DND-41 (cell line): ENCODE measurements around the gene PCA3.

Experiments
- ATAC-seq: fragments of 200-7000 bp; cut with Tn5 transposase; 3 replicates; pipeline ENCODE4 v1.9.1; 2021; ENCODE audit warnings: low read depth; ENCODE audit not compliant: insufficient read depth
- DNase-seq: peaks from one replicate; pipeline ENCODE4 v3.0.0-alpha.2; 2020
- H2AFZ ChIP-seq: 2 replicates; pipeline ENCODE4 v1.6.0; 2012; ENCODE audit warnings: low read depth, low read length
- H3K27ac ChIP-seq: 2 replicates; pipeline ENCODE4 v1.5.1; 2012; ENCODE audit warnings: low read length, inconsistent platforms
- H3K27me3 ChIP-seq: fragments of 200-600 bp; sonication (generic); 2 replicates; pipeline ENCODE4 v1.6.0; 2012; ENCODE audit warnings: low read length, mild to moderate bottlenecking, inconsistent platforms; ENCODE audit not compliant: insufficient read depth, poor library complexity
- H3K36me3 ChIP-seq: 2 replicates; pipeline ENCODE4 v1.5.1; 2012; ENCODE audit warnings: low read length, inconsistent platforms; ENCODE audit not compliant: insufficient read depth
- H3K4me1 ChIP-seq: 2 replicates; pipeline ENCODE4 v1.5.1; 2012; ENCODE audit warnings: mild to moderate bottlenecking, low read length; ENCODE audit not compliant: insufficient read depth
- H3K4me2 ChIP-seq: 2 replicates; pipeline ENCODE4 v1.6.0; 2012; ENCODE audit warnings: mild to moderate bottlenecking, moderate library complexity, low read length, inconsistent platforms; ENCODE audit not compliant: insufficient read depth
- H3K4me3 ChIP-seq, 2 experiments: fragments of 200-600 bp in 1 of 2; shearing (Covaris generic) in 1 of 2; 2 replicates each; pipeline ENCODE4 v1.5.1; 2012 to 2016; ENCODE audit warnings: inconsistent platforms in 2 of 2, low read length in 2 of 2, mild to moderate bottlenecking in 2 of 2, low read depth in 1 of 2, moderate library complexity in 1 of 2
- H3K79me2 ChIP-seq: 2 replicates; pipeline ENCODE4 v1.6.0; 2012; ENCODE audit warnings: low read length, inconsistent platforms; ENCODE audit not compliant: insufficient read depth
- H3K9ac ChIP-seq: 2 replicates; pipeline ENCODE4 v1.6.0; 2012; ENCODE audit warnings: low read depth, mild to moderate bottlenecking, inconsistent platforms, low read length, moderate library complexity
- H3K9me3 ChIP-seq: 2 replicates; pipeline ENCODE4 v1.5.1; 2012; ENCODE audit warnings: low read length, moderate library complexity, mild to moderate bottlenecking, inconsistent platforms; ENCODE audit not compliant: insufficient read depth, severe bottlenecking
- H4K20me1 ChIP-seq: 2 replicates; pipeline ENCODE4 v1.6.0; 2012; ENCODE audit warnings: low read length; ENCODE audit not compliant: insufficient read depth
- CTCF ChIP-seq: IDR thresholded peaks from 2 replicates; pipeline ENCODE4 v1.5.1; 2012; ENCODE audit warnings: borderline replicate concordance, low read length, moderate library complexity, mild to moderate bottlenecking; ENCODE audit not compliant: poor library complexity, severe bottlenecking; ENCODE audit errors: extremely low read depth
- EZH2 ChIP-seq: IDR thresholded peaks from 3 replicates; pipeline ENCODE4 v1.6.1; 2012; ENCODE audit warnings: borderline replicate concordance, low read depth, mild to moderate bottlenecking, moderate library complexity, low read length, inconsistent platforms; ENCODE audit not compliant: severe bottlenecking

The PCA3 gene

GRCh38 chr9:76764138-76764537, at the start of gene PCA3:
TSS of gene PCA3 (plus strand) at chr9:76764438.
- Histone ChIP-seq H3K9me3 (no peaks in the 10 kb centered on the region), H3K79me2 (no peaks in the 10 kb centered on the region), H3K36me3 (no peaks in the 10 kb centered on the region), H3K9ac (no peak within 1 kb of the TSS), H3K4me3 (no peak within 1 kb of the TSS), H3K27ac (no peak within 1 kb of the TSS), H3K4me2 (no peak within 1 kb of the TSS), H4K20me1 (no peaks in the 10 kb centered on the region), H2AFZ (no peak within 1 kb of the TSS), H3K4me1 (no peaks in the 10 kb centered on the region), H3K27me3 (no peaks in the 10 kb centered on the region)
- DNase-seq, result no peak
- TF ChIP-seq CTCF, result no peak
- TF ChIP-seq EZH2, result no peak
- ATAC-seq, result no peak

GRCh38 chr9:76716085-76716672, 48.1 kb upstream of the PCA3 start:
- DNase-seq, result no peak

GRCh38 chr9:76717176-76717575, 47.1 kb upstream of the PCA3 start:
- H3K9me3 ChIP-seq, result no peaks in the 10 kb centered on the region
- H4K20me1 ChIP-seq, result no peaks in the 10 kb centered on the region
- ATAC-seq (no peak), DNase-seq (no peak)
- H3K36me3 ChIP-seq, result no peaks in the 10 kb centered on the region
- no peaks in the 10 kb centered on the region for H3K79me2 ChIP-seq
- TF ChIP-seq CTCF (no peak), EZH2 (no peak)
- no peak overlapping the region for H3K9ac ChIP-seq
- no peaks in the 10 kb centered on the region for H3K27me3 ChIP-seq
- H3K4me3 ChIP-seq, result no peak overlapping the region
- H2AFZ ChIP-seq, result no peak overlapping the region
- H3K4me1 ChIP-seq, result no peaks in the 10 kb centered on the region
- no peak overlapping the region for H3K4me2 ChIP-seq
- no peak overlapping the region for H3K27ac ChIP-seq

More at GRCh38 chr9:76716085-76716672, 48.1 kb upstream of the PCA3 start:
- Histone ChIP-seq H3K4me1 (no peaks in the 10 kb centered on the region), H3K4me2 (no peak overlapping the region), H3K36me3 (no peaks in the 10 kb centered on the region), H3K9ac (no peak overlapping the region), H3K9me3 (no peaks in the 10 kb centered on the region), H2AFZ (no peak overlapping the region), H3K27me3 (no peaks in the 10 kb centered on the region), H3K4me3 (no peak overlapping the region), H3K79me2 (no peaks in the 10 kb centered on the region), H4K20me1 (no peaks in the 10 kb centered on the region), H3K27ac (no peak overlapping the region)
- TF ChIP-seq EZH2, result no peak
- no peak for TF ChIP-seq CTCF
- no peak for ATAC-seq

- Histone ChIP-seq H3K27ac (no peak overlapping the region), H3K36me3 (no peaks in the 10 kb centered on the region), H3K4me3 (no peak overlapping the region), H3K4me1 (no peaks in the 10 kb centered on the region), H3K4me2 (no peak overlapping the region), H3K79me2 (no peaks in the 10 kb centered on the region), H3K9ac (no peak overlapping the region), H2AFZ (no peak overlapping the region), H3K27me3 (no peaks in the 10 kb centered on the region), H4K20me1 (no peaks in the 10 kb centered on the region), H3K9me3 (no peaks in the 10 kb centered on the region)
- ATAC-seq (no peak), DNase-seq (no peak)
- no peak for TF ChIP-seq CTCF
- no peak for TF ChIP-seq EZH2
These were observed 46.6 kb upstream of the PCA3 start for GRCh38 chr9:76717613-76718012.
